ENCODE measurements around the gene ADCY6.

ADCY6 gene

GRCh38 chr12:48817873-48818830 is 29.3 kb upstream of the ADCY6 start, which contains the start of gene CACNB3:
TSS of gene CACNB3 (plus strand) at chr12:48818496. CDS start at chr12:48818930, 434 bp downstream.
- TF ChIP-seq CTCF (IDR thresholded peaks at IDR 0.05; ENCODE audit: borderline replicate concordance, extremely low read depth, low read length, poor library complexity, severe bottlenecking) (peak; percentile 17), EZH2 (IDR thresholded peaks at IDR 0.05; ENCODE audit: borderline replicate concordance, low read depth, low read length, severe bottlenecking) (no peak)
- H3K4me2 ChIP-seq (ENCODE audit: insufficient read depth, low read length), result peak within 1 kb of the TSS; percentile 84
- H3K9ac ChIP-seq (ENCODE audit: low read depth, low read length), result peak within 1 kb of the TSS; percentile 81
- H4K20me1 ChIP-seq (ENCODE audit: insufficient read depth, low read length), result peaks cover 13% of the 10 kb centered on the region; the same call in 1 of the 2 replicates
- no peaks in the 10 kb centered on the region for H3K27me3 ChIP-seq (ENCODE audit: insufficient read depth, low read length, poor library complexity)
- peak; percentile 68 for ATAC-seq (ENCODE audit: insufficient read depth, low read depth)
- H3K36me3 ChIP-seq (ENCODE audit: insufficient read depth, low read length), result no peaks in the 10 kb centered on the region
- H3K4me3 ChIP-seq (ENCODE audit: low read depth in 1 of 2, low read length in 2 of 2), result peak within 1 kb of the TSS; percentile 34 to 91; a peak in 3 of 4 replicates
- DNase-seq, result peak; percentile 92
- H3K27ac ChIP-seq (ENCODE audit: low read length), result peak within 1 kb of the TSS; percentile 77
- no peaks in the 10 kb centered on the region for H3K9me3 ChIP-seq (ENCODE audit: insufficient read depth, low read length, severe bottlenecking)
- H2AFZ ChIP-seq (ENCODE audit: low read depth, low read length), result peak within 1 kb of the TSS; percentile 81
- peaks cover 49% of the 10 kb centered on the region for H3K4me1 ChIP-seq (ENCODE audit: insufficient read depth, low read length)
- peaks cover 22% of the 10 kb centered on the region for H3K79me2 ChIP-seq (ENCODE audit: insufficient read depth, low read length)

GRCh38 chr12:48816143-48816854 is 27.4 kb upstream of the ADCY6 start:
- no peak for DNase-seq
- peak overlapping the region; percentile 100 for H2AFZ ChIP-seq (ENCODE audit: low read depth, low read length)
- peaks cover 12% of the 10 kb centered on the region; the same call in 1 of the 2 replicates for H4K20me1 ChIP-seq (ENCODE audit: insufficient read depth, low read length)
- peak overlapping the region; percentile 81 for H3K9ac ChIP-seq (ENCODE audit: low read depth, low read length)
- H3K4me3 ChIP-seq (ENCODE audit: low read depth in 1 of 2, low read length in 2 of 2), result peak overlapping the region; percentile 77 to 91; a peak in 3 of 4 replicates
- H3K4me1 ChIP-seq (ENCODE audit: insufficient read depth, low read length), result peaks cover 49% of the 10 kb centered on the region
- H3K4me2 ChIP-seq (ENCODE audit: insufficient read depth, low read length), result peak overlapping the region; percentile 84
- no peaks in the 10 kb centered on the region for H3K9me3 ChIP-seq (ENCODE audit: insufficient read depth, low read length, severe bottlenecking)
- H3K27ac ChIP-seq (ENCODE audit: low read length), result peak overlapping the region; percentile 97
- TF ChIP-seq CTCF (IDR thresholded peaks at IDR 0.05; ENCODE audit: borderline replicate concordance, extremely low read depth, low read length, poor library complexity, severe bottlenecking), result no peak
- no peak for TF ChIP-seq EZH2 (IDR thresholded peaks at IDR 0.05; ENCODE audit: borderline replicate concordance, low read depth, low read length, severe bottlenecking)
- peaks cover 22% of the 10 kb centered on the region for H3K79me2 ChIP-seq (ENCODE audit: insufficient read depth, low read length)
- no peaks in the 10 kb centered on the region for H3K36me3 ChIP-seq (ENCODE audit: insufficient read depth, low read length)
- no peaks in the 10 kb centered on the region for H3K27me3 ChIP-seq (ENCODE audit: insufficient read depth, low read length, poor library complexity)
- ATAC-seq (ENCODE audit: insufficient read depth, low read depth), result no peak

DNA sequence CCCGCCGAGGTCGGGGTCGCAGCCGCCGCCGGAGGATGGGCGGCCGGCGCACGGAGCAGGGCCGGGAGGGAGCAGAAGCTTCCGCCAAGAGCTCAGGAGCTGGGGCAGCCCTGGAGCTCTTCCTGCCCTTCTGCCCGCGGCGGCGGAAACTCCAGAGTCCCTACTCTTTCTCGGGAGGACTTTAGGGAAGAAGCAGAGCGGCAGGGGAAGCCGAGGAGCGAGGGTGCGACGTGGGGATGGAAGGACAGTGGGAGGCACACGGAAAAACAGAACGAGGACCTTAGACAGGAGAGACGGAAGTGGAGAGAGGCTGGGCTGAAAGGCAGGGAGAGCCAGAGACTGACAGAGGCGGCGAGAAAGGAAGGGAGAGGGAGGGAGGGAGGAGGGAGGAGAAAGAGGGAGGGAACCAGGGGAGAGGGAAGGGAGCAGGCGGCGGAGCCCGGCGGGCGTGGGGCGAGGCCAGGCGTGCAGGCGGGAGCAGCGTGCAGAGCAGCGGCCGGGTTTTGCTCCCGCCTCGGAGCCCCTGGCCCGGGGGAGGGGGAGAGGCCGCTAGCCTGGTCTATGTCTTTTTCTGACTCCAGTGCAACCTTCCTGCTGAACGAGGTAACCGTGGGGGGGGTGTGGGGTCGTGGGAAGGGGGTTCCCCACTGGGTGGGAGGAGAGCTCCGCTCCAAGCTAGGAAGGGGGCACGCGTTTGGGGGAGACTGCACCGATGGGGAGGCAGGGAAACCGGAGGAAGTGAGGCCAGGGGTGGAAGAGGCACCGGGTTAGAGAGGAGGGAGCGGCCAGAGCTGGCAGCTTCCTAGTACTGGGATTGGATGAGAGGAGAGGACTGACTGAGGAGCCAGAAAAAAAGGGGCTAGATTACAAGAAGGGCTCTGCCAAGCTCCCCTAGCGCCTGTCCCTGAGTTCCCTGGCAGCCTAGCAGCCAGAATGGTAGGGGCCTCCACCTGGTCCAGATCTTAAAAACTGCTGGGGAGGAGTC is 26.5 kb upstream of the ADCY6 start:
- Histone ChIP-seq H2AFZ (ENCODE audit: low read depth, low read length) (peak overlapping the region; percentile 100), H3K9me3 (ENCODE audit: insufficient read depth, low read length, severe bottlenecking) (no peaks in the 10 kb centered on the region), H3K4me1 (ENCODE audit: insufficient read depth, low read length) (peaks cover 49% of the 10 kb centered on the region), H4K20me1 (ENCODE audit: insufficient read depth, low read length) (peaks cover 12% of the 10 kb centered on the region; the same call in 1 of the 2 replicates), H3K4me2 (ENCODE audit: insufficient read depth, low read length) (peak overlapping the region; percentile 84), H3K36me3 (ENCODE audit: insufficient read depth, low read length) (no peaks in the 10 kb centered on the region), H3K9ac (ENCODE audit: low read depth, low read length) (peak overlapping the region; percentile 81), H3K27me3 (ENCODE audit: insufficient read depth, low read length, poor library complexity) (no peaks in the 10 kb centered on the region), H3K4me3 (ENCODE audit: low read depth in 1 of 2, low read length in 2 of 2) (peak overlapping the region; percentile 77 to 91), H3K27ac (ENCODE audit: low read length) (peak overlapping the region; percentile 97), H3K79me2 (ENCODE audit: insufficient read depth, low read length) (peaks cover 22% of the 10 kb centered on the region)
- TF ChIP-seq CTCF (IDR thresholded peaks at IDR 0.05; ENCODE audit: borderline replicate concordance, extremely low read depth, low read length, poor library complexity, severe bottlenecking), result no peak
- TF ChIP-seq EZH2 (IDR thresholded peaks at IDR 0.05; ENCODE audit: borderline replicate concordance, low read depth, low read length, severe bottlenecking), result no peak
- ATAC-seq (ENCODE audit: insufficient read depth, low read depth) (peak; percentile 66), DNase-seq (peak; percentile 85)

Data from DND-41 (cell line).